Loucy (cell line): ENCODE measurements around the gene BRWD1.

Source experiments
- H2AFZ ChIP-seq: fragments of 200-600 bp; sonication (generic); 2 replicates; pipeline ENCODE4 v1.6.0; 2016; ENCODE audit warnings: antibody characterized with exemption, mild to moderate bottlenecking, low read length, moderate library complexity
- H3F3A ChIP-seq: fragments of 200-600 bp; 2 replicates; pipeline ENCODE4 v1.6.0; 2016; ENCODE audit warnings: antibody characterized with exemption, low read depth, mild to moderate bottlenecking
- H3K27me3 ChIP-seq: fragments of 200-600 bp; sonication (generic); 2 replicates; pipeline ENCODE4 v1.6.1; 2014; ENCODE audit warnings: low read length, mild to moderate bottlenecking; ENCODE audit not compliant: insufficient read depth, poor library complexity, severe bottlenecking
- H3K36me3 ChIP-seq: fragments of 200-600 bp; sonication (generic); 2 replicates; pipeline ENCODE4 v1.6.1; 2016; ENCODE audit warnings: low read length; ENCODE audit not compliant: insufficient read depth
- H3K4me1 ChIP-seq: fragments of 200-600 bp; sonication (generic); 2 replicates; pipeline ENCODE4 v1.5.1; 2014; ENCODE audit warnings: low read length, mild to moderate bottlenecking; ENCODE audit not compliant: insufficient read depth, poor library complexity, severe bottlenecking
- H3K4me2 ChIP-seq: fragments of 200-600 bp; sonication (generic); 2 replicates; pipeline ENCODE4 v1.6.0; 2014; ENCODE audit warnings: antibody characterized with exemption, low read length, low read depth, mild to moderate bottlenecking; ENCODE audit not compliant: poor library complexity, severe bottlenecking
- H3K4me3 ChIP-seq: fragments of 200-600 bp; sonication (generic); 2 replicates; pipeline ENCODE4 v1.5.1; 2014; ENCODE audit warnings: low read length, mild to moderate bottlenecking, mixed read lengths; ENCODE audit not compliant: poor library complexity, severe bottlenecking
- H3K79me2 ChIP-seq: fragments of 200-600 bp; sonication (generic); 2 replicates; pipeline ENCODE4 v1.6.1; 2014; ENCODE audit warnings: low read length; ENCODE audit not compliant: insufficient read depth
- H3K9ac ChIP-seq: fragments of 200-600 bp; sonication (generic); 2 replicates; pipeline ENCODE4 v1.6.0; 2014; ENCODE audit warnings: mild to moderate bottlenecking, low read depth, low read length, moderate library complexity; ENCODE audit not compliant: poor library complexity, severe bottlenecking
- H3K9me2 ChIP-seq: fragments of 200-600 bp; sonication (generic); replicated peaks from 2 replicates; pipeline ENCODE4 v1.6.1; 2016; ENCODE audit warnings: low read depth, low read length, mixed read lengths
- H3K9me3 ChIP-seq: fragments of 200-600 bp; sonication (generic); 2 replicates; pipeline ENCODE4 v1.6.1; 2014; ENCODE audit warnings: mild to moderate bottlenecking, antibody characterized with exemption, low read length, low read depth; ENCODE audit not compliant: insufficient read depth
- H4K20me1 ChIP-seq: fragments of 200-600 bp; sonication (generic); 2 replicates; pipeline ENCODE4 v1.6.0; 2014; ENCODE audit warnings: antibody characterized with exemption, low read length, mild to moderate bottlenecking; ENCODE audit not compliant: insufficient read depth, poor library complexity, severe bottlenecking
- EZH2phosphoT487 ChIP-seq: fragments of 200-600 bp; IDR thresholded peaks from 2 replicates; pipeline ENCODE4 v1.6.1; 2018; ENCODE audit warnings: antibody characterized with exemption, mild to moderate bottlenecking, moderate library complexity, borderline replicate concordance
- TF ChIP-seq, protein P1 (sequence below): fragments of 200-600 bp; sonication (generic); conservative IDR thresholded peaks from 2 replicates; pipeline ENCODE4 v1.5.1; 2014; ENCODE audit warnings: mild to moderate bottlenecking, antibody characterized with exemption, low read length

BRWD1 gene

DNA sequence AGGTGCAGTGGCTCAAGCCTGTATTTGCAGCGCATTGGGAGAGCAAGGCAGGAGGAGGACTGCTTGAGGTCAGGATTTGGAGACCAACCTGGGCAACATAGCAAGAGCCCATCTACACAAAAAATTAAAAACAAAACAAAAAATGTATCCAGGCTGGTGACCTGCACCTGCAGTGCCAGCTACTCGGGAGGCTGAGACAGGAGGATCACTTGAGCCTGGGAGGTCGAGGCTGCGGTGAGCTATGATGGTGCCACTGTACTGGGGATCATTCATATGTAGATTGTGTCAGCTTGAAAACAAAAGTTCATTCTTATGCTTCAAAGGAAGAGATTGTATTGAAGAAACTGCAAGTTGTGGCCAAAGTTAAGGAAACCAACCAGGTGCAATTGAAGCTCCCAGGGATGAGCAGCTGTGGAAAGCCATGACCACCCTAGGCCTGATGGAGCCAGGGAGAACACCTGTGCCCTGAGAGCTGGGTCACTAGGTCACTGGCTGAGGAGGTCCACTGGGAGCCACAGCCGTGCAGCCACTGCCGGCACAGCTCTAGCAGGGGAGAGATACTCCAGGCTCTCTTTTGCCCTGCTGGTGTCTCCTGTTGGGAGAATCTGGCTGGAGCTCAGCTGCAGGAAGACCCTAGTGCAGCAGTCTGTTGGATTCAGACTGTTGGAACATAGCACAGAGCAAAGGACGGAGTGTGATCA is 13.3 kb upstream of the BRWD1 start:
- Histone ChIP-seq H3K4me3 (no peak overlapping the region), H3K36me3 (no peaks in the 10 kb centered on the region), H3K27me3 (no peaks in the 10 kb centered on the region), H3F3A (no peaks in the 10 kb centered on the region), H2AFZ (no peak overlapping the region), H3K9ac (no peak overlapping the region), H3K9me3 (no peaks in the 10 kb centered on the region), H3K4me1 (no peaks in the 10 kb centered on the region), H4K20me1 (no peaks in the 10 kb centered on the region), H3K9me2 (no peaks in the 10 kb centered on the region), H3K79me2 (no peaks in the 10 kb centered on the region), H3K4me2 (no peak overlapping the region)
- TF ChIP-seq EZH2phosphoT487 = no peak
- TF ChIP-seq, protein P1, sequence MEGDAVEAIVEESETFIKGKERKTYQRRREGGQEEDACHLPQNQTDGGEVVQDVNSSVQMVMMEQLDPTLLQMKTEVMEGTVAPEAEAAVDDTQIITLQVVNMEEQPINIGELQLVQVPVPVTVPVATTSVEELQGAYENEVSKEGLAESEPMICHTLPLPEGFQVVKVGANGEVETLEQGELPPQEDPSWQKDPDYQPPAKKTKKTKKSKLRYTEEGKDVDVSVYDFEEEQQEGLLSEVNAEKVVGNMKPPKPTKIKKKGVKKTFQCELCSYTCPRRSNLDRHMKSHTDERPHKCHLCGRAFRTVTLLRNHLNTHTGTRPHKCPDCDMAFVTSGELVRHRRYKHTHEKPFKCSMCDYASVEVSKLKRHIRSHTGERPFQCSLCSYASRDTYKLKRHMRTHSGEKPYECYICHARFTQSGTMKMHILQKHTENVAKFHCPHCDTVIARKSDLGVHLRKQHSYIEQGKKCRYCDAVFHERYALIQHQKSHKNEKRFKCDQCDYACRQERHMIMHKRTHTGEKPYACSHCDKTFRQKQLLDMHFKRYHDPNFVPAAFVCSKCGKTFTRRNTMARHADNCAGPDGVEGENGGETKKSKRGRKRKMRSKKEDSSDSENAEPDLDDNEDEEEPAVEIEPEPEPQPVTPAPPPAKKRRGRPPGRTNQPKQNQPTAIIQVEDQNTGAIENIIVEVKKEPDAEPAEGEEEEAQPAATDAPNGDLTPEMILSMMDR = no peak

GRCh38 chr21:39325458-39325857 is 12.0 kb upstream of the BRWD1 start:
- Histone ChIP-seq H3K9me3 (no peaks in the 10 kb centered on the region), H3F3A (no peaks in the 10 kb centered on the region), H3K4me2 (no peak overlapping the region), H2AFZ (no peak overlapping the region), H4K20me1 (no peaks in the 10 kb centered on the region), H3K79me2 (no peaks in the 10 kb centered on the region), H3K27me3 (no peaks in the 10 kb centered on the region), H3K4me3 (no peak overlapping the region), H3K9ac (no peak overlapping the region), H3K36me3 (no peaks in the 10 kb centered on the region), H3K9me2 (no peaks in the 10 kb centered on the region), H3K4me1 (no peaks in the 10 kb centered on the region)
- TF ChIP-seq, protein P1 = no peak
- no peak for TF ChIP-seq EZH2phosphoT487

DNA sequence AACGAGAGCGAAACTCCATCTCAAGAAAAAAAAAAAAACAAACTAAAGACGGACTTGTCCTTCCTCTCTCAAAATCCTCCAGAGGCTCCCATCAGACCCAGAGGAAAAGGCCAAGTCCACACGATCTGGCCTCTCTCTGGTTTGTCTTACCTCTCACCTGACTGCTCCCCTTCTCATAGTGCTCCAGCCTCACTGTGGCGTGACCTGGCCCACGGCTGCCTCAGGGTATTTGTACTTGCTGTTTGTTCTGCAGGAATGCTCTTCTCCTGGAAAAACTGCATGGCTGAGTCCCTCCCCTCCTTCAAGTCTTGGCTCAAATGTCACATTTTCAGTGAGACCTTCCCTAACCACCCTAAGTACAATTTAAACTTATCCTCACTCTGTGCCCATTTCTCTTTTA is 8.0 kb upstream of the BRWD1 start:
- no peak overlapping the region for H2AFZ ChIP-seq
- TF ChIP-seq, protein P1 = no peak
- no peak for TF ChIP-seq EZH2phosphoT487
- H3K9me3 ChIP-seq = no peaks in the 10 kb centered on the region
- no peaks in the 10 kb centered on the region for H3K9me2 ChIP-seq
- no peak overlapping the region for H3K4me3 ChIP-seq
- H3K79me2 ChIP-seq = no peaks in the 10 kb centered on the region
- no peaks in the 10 kb centered on the region for H3K27me3 ChIP-seq
- H3K36me3 ChIP-seq = no peaks in the 10 kb centered on the region
- H3F3A ChIP-seq = no peaks in the 10 kb centered on the region
- H4K20me1 ChIP-seq = no peaks in the 10 kb centered on the region
- no peaks in the 10 kb centered on the region for H3K4me1 ChIP-seq
- H3K4me2 ChIP-seq = no peak overlapping the region
- no peak overlapping the region for H3K9ac ChIP-seq
